Lower leg skin (tissue), 3 donors: ENCODE measurements around the gene ST3GAL3.

Experiments used
- CTCF ChIP-seq, 3 donors: fragments of 450-650 bp; IDR thresholded peaks; one replicate each; pipeline ENCODE4 v1.5.1; 2016; ENCODE audit warnings: antibody characterized with exemption in 3 of 3, mild to moderate bottlenecking in 3 of 3, moderate library complexity in 2 of 3
- POLR2A ChIP-seq, 2 donors: fragments of 450-650 bp; IDR thresholded peaks; one replicate each; pipeline ENCODE4 v1.6.1; 2016 to 2017; ENCODE audit warnings: antibody characterized with exemption in 2 of 2, mild to moderate bottlenecking in 1 of 2, moderate library complexity in 1 of 2

GRCh38 chr1:43870306-43870705 lies 163.0 kb downstream of the ST3GAL3 start:
- TF ChIP-seq CTCF (IDR thresholded peaks at IDR 0.05) (no peak), POLR2A (IDR thresholded peaks at IDR 0.05) (no peak)
